ENCODE results near the gene FBXW7. TPM values are rescaled to one million over a fixed set of nuclear protein-coding genes. Genes with fewer than 3 reads are reported as not detected.

Gene FBXW7
- total RNA-seq, 2 donors from 2014 or later: 34.5 to 40.5 TPM

DNA sequence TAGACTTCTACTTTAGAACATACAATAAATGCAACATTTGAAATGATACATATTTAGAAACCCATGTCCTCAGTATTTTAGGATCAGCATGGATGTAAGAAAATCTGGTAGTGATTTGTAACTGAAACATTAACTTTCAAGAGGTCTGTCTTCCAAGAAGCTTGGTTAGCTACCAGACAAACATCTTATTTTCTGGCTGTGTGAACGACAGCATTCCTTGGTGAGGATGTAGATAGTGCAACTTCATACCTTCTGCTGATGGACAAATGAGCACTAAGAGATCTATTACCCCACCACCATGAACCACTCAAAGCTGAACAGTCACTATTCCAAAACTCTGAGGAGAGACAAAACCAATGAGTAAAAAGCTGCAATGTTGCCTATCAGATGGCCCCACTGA, 212.7 kb downstream of the FBXW7 start:
- no peak overlapping the region for H3K27ac ChIP-seq
- H3K4me3 ChIP-seq: no peak overlapping the region
- intact Hi-C loops (cut with DNase I): no loop called here
- WGBS, 2 donors: 90 to 100% methylated on average over 1 of the region's 1 CpG
- H3K4me1 ChIP-seq: no peaks in the 10 kb centered on the region
- no peaks in the 10 kb centered on the region for H3K9me3 ChIP-seq
- ATAC-seq: no peak
- no peaks in the 10 kb centered on the region for H3K27me3 ChIP-seq
- DNase-seq: no peak
- no peak for TF ChIP-seq POLR2A (IDR thresholded peaks at IDR 0.05)
- TF ChIP-seq, protein P1, sequence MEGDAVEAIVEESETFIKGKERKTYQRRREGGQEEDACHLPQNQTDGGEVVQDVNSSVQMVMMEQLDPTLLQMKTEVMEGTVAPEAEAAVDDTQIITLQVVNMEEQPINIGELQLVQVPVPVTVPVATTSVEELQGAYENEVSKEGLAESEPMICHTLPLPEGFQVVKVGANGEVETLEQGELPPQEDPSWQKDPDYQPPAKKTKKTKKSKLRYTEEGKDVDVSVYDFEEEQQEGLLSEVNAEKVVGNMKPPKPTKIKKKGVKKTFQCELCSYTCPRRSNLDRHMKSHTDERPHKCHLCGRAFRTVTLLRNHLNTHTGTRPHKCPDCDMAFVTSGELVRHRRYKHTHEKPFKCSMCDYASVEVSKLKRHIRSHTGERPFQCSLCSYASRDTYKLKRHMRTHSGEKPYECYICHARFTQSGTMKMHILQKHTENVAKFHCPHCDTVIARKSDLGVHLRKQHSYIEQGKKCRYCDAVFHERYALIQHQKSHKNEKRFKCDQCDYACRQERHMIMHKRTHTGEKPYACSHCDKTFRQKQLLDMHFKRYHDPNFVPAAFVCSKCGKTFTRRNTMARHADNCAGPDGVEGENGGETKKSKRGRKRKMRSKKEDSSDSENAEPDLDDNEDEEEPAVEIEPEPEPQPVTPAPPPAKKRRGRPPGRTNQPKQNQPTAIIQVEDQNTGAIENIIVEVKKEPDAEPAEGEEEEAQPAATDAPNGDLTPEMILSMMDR (IDR thresholded peaks at IDR 0.05): no peak
- peaks cover 4 to 11% of the 10 kb centered on the region in 2 donors for H3K36me3 ChIP-seq (replicated peaks in 1 of 2; ENCODE audit: insufficient read depth in 1 of 2, low read depth in 2 of 2)

DNA sequence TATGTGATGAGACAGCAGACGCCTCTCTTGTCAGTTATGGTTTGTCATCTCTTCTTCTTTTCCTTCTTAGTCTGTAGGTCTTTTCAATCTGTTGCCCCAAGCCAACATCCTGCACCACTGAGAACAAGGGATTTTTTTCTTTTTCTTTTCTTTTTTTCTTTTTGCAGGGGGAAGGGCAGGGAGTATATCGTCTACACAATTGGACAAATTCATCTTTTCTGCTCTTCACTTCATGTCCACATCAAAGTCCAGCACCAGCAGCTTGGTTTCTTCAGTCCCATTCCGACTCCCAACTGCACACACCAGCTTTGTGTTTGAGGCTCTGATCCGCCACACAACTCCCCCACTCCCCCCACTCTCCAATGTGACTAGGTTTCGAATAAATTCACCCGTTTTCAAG, 213.2 kb downstream of the FBXW7 start:
- Histone ChIP-seq H3K4me3 (no peak overlapping the region), H3K27ac (no peak overlapping the region), H3K27me3 (no peaks in the 10 kb centered on the region), H3K4me1 (no peaks in the 10 kb centered on the region), H3K9me3 (no peaks in the 10 kb centered on the region), H3K36me3 (replicated peaks in 1 of 2; ENCODE audit: insufficient read depth in 1 of 2, low read depth in 2 of 2) (peaks cover 0 to 11% of the 10 kb centered on the region in 2 donors)
- intact Hi-C loops (cut with DNase I): no loop called here
- TF ChIP-seq, protein P1 (IDR thresholded peaks at IDR 0.05): no peak
- no peak for TF ChIP-seq POLR2A (IDR thresholded peaks at IDR 0.05)
- DNase-seq (no peak), ATAC-seq (no peak)
- 87 to 89% methylated on average over 6 of the region's 6 CpGs for WGBS, 2 donors

DNA sequence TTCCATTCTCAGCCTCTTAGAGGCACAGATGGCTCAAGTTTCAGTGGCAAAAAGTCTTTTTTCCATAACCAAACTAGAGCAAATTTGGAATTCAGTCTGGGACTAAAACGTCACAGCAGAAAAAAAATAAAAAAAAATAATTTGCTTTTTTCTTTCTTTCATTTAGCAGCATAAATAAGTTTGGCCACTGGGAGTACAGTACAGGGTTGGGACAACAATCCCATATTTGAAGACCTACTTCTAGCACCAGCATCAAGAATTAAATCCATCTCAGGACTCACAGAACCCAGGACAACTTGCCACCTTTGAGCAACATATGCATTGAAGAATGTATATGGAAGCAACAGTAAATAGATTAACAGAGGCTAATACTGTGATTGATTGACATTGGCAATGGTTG, 214.0 kb downstream of the FBXW7 start:
- no peak overlapping the region for H3K4me3 ChIP-seq
- ATAC-seq (no peak), DNase-seq (no peak)
- H3K4me1 ChIP-seq: no peaks in the 10 kb centered on the region
- peaks cover 0 to 11% of the 10 kb centered on the region in 2 donors for H3K36me3 ChIP-seq (replicated peaks in 1 of 2; ENCODE audit: insufficient read depth in 1 of 2, low read depth in 2 of 2)
- intact Hi-C loops (cut with DNase I): no loop called here
- TF ChIP-seq, protein P1 (IDR thresholded peaks at IDR 0.05): no peak
- no peak for TF ChIP-seq POLR2A (IDR thresholded peaks at IDR 0.05)
- no peak overlapping the region for H3K27ac ChIP-seq
- H3K27me3 ChIP-seq: no peaks in the 10 kb centered on the region
- 73 to 82% methylated on average over 1 of the region's 1 CpG for WGBS, 2 donors
- no peaks in the 10 kb centered on the region for H3K9me3 ChIP-seq

DNA sequence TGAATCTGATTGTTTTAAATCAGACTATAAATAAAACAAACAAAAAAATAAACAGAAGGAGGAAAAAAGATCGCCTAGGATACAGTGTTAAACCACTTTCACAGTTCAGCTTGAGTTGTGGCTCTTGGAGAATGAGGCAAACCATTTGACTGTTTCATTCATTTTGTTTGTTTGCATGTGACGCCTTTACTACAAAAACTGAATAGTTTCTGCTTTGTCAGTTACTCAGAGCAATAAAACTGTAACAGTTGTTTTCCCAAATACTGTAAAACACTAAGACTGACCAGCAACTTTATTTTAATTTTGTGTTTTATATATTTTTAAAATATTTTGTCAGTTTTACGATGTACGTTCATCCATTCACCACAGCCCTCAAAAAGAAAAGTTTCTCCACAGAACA, 214.5 kb downstream of the FBXW7 start:
- no peaks in the 10 kb centered on the region for H3K4me1 ChIP-seq
- H3K27ac ChIP-seq: no peak overlapping the region
- no peak for TF ChIP-seq POLR2A (IDR thresholded peaks at IDR 0.05)
- TF ChIP-seq, protein P1 (IDR thresholded peaks at IDR 0.05): no peak
- intact Hi-C loops (cut with DNase I): no loop called here
- H3K27me3 ChIP-seq: no peaks in the 10 kb centered on the region
- 96% methylated on average over 4 of the region's 4 CpGs for WGBS, 2 donors
- no peak overlapping the region for H3K4me3 ChIP-seq
- ATAC-seq (no peak), DNase-seq (no peak)
- peaks cover 0 to 11% of the 10 kb centered on the region in 2 donors for H3K36me3 ChIP-seq (replicated peaks in 1 of 2; ENCODE audit: insufficient read depth in 1 of 2, low read depth in 2 of 2)
- H3K9me3 ChIP-seq: no peaks in the 10 kb centered on the region

DNA sequence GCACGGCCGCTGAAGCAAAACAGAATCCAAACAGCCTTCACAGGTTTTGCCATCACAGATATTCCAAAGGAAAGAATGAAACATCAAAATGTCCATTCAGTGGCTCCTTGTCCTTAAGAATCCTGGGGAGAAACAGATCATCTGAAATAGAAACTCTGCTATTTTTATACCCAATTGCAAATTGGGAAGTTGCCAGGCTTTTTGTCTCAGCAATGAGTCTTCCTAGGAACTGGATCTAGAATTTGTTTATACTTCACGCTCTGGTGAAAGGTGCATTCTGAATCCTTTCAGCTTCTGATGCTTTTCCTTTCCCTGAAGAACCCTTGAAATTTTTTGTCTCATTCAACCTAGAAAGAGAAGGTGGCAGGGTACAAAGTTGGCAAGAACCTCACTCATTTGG, 218.9 kb downstream of the FBXW7 start:
- no peaks in the 10 kb centered on the region for H3K27me3 ChIP-seq
- no peak overlapping the region for H3K27ac ChIP-seq
- ATAC-seq (no peak), DNase-seq (no peak)
- H3K9me3 ChIP-seq: no peaks in the 10 kb centered on the region
- WGBS, 2 donors: 90 to 97% methylated on average over 3 of the region's 3 CpGs
- intact Hi-C loops (cut with DNase I): no loop called here
- no peaks in the 10 kb centered on the region for H3K36me3 ChIP-seq (replicated peaks in 1 of 2; ENCODE audit: insufficient read depth in 1 of 2, low read depth in 2 of 2)
- H3K4me3 ChIP-seq: no peak overlapping the region
- no peak for TF ChIP-seq POLR2A (IDR thresholded peaks at IDR 0.05)
- TF ChIP-seq, protein P1 (IDR thresholded peaks at IDR 0.05): no peak
- no peaks in the 10 kb centered on the region for H3K4me1 ChIP-seq

Measured in body of pancreas (tissue), 4 donors.